PFSK-1 (cell line): ENCODE measurements around the gene DCXR.

Experiments used
- FOXP2 ChIP-seq: optimal IDR thresholded peaks from 2 replicates; pipeline ENCODE3; 2011; ENCODE audit warnings: borderline replicate concordance, control low read depth, inconsistent platforms; ENCODE audit not compliant: insufficient read depth; ENCODE audit errors: extremely low read length, extremely low read depth
- POLR2AphosphoS5 ChIP-seq: IDR thresholded peaks from 2 replicates; pipeline ENCODE4 v1.6.1; 2012; ENCODE audit warnings: low read depth, mild to moderate bottlenecking, control low read depth, low read length, moderate library complexity
- REST ChIP-seq, 2 experiments: IDR thresholded peaks; 2 replicates each; pipeline versions ENCODE4 v1.6.1 to v1.8.0; 2011 to 2012; ENCODE audit warnings: low read depth in 2 of 2, low read length in 2 of 2, control low read depth in 1 of 2, inconsistent platforms in 1 of 2, mild to moderate bottlenecking in 1 of 2, moderate library complexity in 1 of 2; ENCODE audit not compliant: insufficient read depth in 1 of 2
- SIN3A ChIP-seq: IDR thresholded peaks from 2 replicates; pipeline ENCODE4 v1.6.1; 2012; ENCODE audit warnings: mild to moderate bottlenecking, low read length, moderate library complexity, borderline replicate concordance; ENCODE audit not compliant: insufficient read depth

DNA sequence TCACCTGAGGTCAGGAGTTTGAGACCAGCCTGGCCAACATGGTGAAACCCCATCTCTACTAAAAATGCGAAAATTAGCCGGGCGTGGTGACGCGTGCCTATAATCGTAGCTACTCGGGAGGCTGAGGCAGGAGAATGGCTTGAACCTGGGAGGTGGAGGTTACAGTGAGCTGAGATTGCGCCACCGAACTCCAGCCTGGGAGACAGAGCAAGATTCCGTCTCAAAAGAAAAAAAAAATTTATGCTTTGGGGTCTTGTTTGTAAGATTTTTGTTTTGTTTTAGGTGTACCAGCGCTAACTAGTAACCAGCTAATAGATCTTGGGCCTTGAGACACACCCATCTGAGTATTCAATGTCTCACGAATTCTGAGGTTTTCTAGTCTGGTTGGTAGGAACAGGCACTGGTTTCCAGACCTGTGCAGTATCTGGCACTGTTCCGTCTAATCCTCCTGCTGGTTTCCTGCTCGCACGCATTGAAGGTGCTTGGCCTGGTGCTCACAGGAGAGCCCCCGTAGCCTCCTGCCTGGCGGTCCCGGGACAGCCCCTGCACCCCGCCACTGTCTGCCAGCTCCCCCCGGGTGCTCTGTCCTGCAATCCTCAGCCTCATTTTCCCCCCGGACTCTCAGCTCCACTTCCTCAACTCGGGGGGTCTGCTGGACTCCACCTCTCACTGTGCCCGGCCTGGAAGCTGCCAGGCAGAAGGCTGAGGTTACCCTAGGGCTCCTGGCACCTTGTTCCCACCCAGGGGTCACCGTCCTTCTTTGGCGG is 38.7 kb upstream of the DCXR start:
- TF ChIP-seq REST (IDR thresholded peaks at IDR 0.05; ENCODE audit: insufficient read depth in 1 of 2, low read depth in 2 of 2, low read length in 2 of 2) (no peak), POLR2AphosphoS5 (0 out of 2 replicates have a peak, but pooled peaks have one; percentile 56), SIN3A (no peak), FOXP2 (no peak)
